Caco-2 (cell line): Measurements from ENCODE around the gene KIFC3. TPM values are rescaled to one million over a fixed set of nuclear protein-coding genes. Genes with fewer than 3 reads are reported as not detected.

Source experiments
- BruUV-seq: library from RNA; stranded (reverse); fragments of 400-500 nt; replicated peaks from 2 replicates; lab custom pipeline; 2021; lab: Mats Ljungman, UMichigan
- CTCF ChIA-PET: fragments of 300-600 bp; sonication (Branson Sonifier 250); formaldehyde crosslinking; loops from one replicate; lab custom pipeline; 2022; ENCODE audit warnings: antibody characterized with exemption; lab: Charles Lee
- POLR2A ChIA-PET: fragments of 300-600 bp; sonication (Branson Sonifier 250); formaldehyde crosslinking; loops from one replicate; lab custom pipeline; 2022; ENCODE audit warnings: antibody characterized with exemption; lab: Charles Lee
- DNase-seq, 2 experiments: peaks; one replicate each; pipeline versions ENCODE4 v3.0.0 to v3.0.0-alpha.2; 2020 to 2022
- H3K27me3 ChIP-seq: replicated peaks from 2 replicates; pipeline ENCODE4 v1.6.0; 2011; ENCODE audit warnings: low read length; ENCODE audit not compliant: control insufficient read depth, insufficient read depth
- H3K36me3 ChIP-seq: 2 replicates; pipeline ENCODE4 v1.5.1; 2011; ENCODE audit warnings: low read length; ENCODE audit not compliant: control insufficient read depth, insufficient read depth
- H3K4me1 ChIP-seq: fragments of 250-450 bp; sonication (Bioruptor Pico); 2 replicates; pipeline ENCODE4 v1.5.1; 2020; ENCODE audit warnings: mild to moderate bottlenecking
- H3K4me3 ChIP-seq: 2 replicates; pipeline ENCODE4 v1.5.1; 2011; ENCODE audit warnings: low read depth, mild to moderate bottlenecking, control low read depth, low read length
- H3K9me3 ChIP-seq: fragments of 250-450 bp; sonication (Bioruptor Pico); 2 replicates; pipeline ENCODE4 v1.5.1; 2020; ENCODE audit warnings: mild to moderate bottlenecking, moderate library complexity
- H3K27ac Mint-ChIP-seq: one replicate; pipeline ENCODE4 v1.8.0; 2022; ENCODE audit warnings: mixed read lengths; ENCODE audit not compliant: unreplicated experiment
- H3K27me3 Mint-ChIP-seq: one replicate; pipeline ENCODE4 v1.8.0; 2022; ENCODE audit warnings: mixed read lengths; ENCODE audit not compliant: insufficient read depth, unreplicated experiment
- H3K36me3 Mint-ChIP-seq: one replicate; pipeline ENCODE4 v1.8.0; 2022; ENCODE audit warnings: mild to moderate bottlenecking, mixed read lengths; ENCODE audit not compliant: insufficient read depth, unreplicated experiment
- H3K4me1 Mint-ChIP-seq: one replicate; pipeline ENCODE4 v1.8.0; 2022; ENCODE audit warnings: low read depth, mixed read lengths; ENCODE audit not compliant: unreplicated experiment
- H3K4me3 Mint-ChIP-seq: one replicate; pipeline ENCODE4 v1.8.0; 2022; ENCODE audit warnings: mild to moderate bottlenecking, moderate library complexity, mixed read lengths; ENCODE audit not compliant: unreplicated experiment
- H3K9me3 Mint-ChIP-seq: one replicate; pipeline ENCODE4 v1.8.0; 2022; ENCODE audit warnings: mixed read lengths; ENCODE audit not compliant: unreplicated experiment
- intact Hi-C: fragments of 100-400 bp; cut with micrococcal nuclease; formaldehyde crosslinking; loops from one replicate; pipeline ENCODE4 v1.10.0; 2022; ENCODE audit not compliant: unreplicated experiment
- total RNA-seq: library from RNA; stranded (reverse); gene quantifications from 2 replicates; pipeline ENCODE4 v1.2.3, GENCODE V29; 2022
- TF ChIP-seq, protein P1 (sequence below), 2 experiments: fragments of 200-600 bp in 1 of 2; IDR thresholded peaks; 1 replicate in 1 of 2; 2 replicates in 1 of 2; pipeline versions ENCODE4 v1.5.1 to v1.8.0; 2011 to 2022; ENCODE audit warnings: antibody characterized with exemption in 1 of 2, control low read depth in 1 of 2, inconsistent platforms in 1 of 2, low read depth in 1 of 2, low read length in 1 of 2, mild to moderate bottlenecking in 1 of 2, moderate library complexity in 1 of 2; ENCODE audit not compliant: insufficient read depth in 1 of 2, severe bottlenecking in 1 of 2, unreplicated experiment in 1 of 2

Gene KIFC3
- total RNA-seq, 1 experiment from 2014 or later, result 103 TPM

DNA sequence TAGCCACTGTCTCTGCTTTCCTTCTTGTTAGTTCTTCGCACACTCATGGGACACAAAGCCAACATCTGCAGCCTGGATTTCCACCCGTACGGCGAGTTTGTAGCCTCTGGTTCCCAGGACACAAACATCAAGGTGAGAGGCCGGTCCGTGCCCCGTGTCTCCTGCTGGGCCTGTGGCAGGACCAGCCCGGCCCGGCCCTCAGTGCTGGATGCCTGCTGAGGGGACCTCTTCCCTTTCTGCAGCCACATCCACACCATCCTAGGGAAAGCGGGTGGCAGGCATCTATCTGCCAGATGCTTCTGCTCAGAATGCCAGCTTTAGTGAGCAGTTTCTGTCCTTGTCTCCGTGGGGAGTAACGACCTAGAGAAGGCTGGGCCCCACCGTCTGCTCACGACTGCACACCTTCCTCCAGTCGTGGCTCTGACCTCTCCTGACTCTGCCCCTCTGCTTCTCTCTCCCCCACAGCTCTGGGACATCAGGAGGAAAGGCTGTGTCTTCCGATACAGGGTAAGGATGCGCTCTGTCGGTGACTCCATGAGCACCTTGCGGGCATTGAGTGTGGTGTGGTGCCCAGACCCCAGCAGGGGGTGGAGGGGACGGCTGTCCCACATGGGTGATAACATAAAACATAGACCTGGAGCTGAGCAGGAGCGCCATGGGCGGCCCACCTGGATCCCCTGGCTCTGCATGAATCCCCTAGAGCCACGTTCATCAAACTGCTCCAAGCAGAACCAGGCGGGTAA lies 51.3 kb downstream of the KIFC3 start:
- Histone ChIP-seq H3K4me3 (no peak overlapping the region), H3K36me3 (no peaks in the 10 kb centered on the region; the same call in 1 of the 2 replicates), H3K4me1 (peaks cover 4% of the 10 kb centered on the region; the same call in 1 of the 2 replicates), H3K9me3 (no peaks in the 10 kb centered on the region), H3K27me3 (no peaks in the 10 kb centered on the region)
- Mint-ChIP-seq H3K4me3 (no peak overlapping the region), H3K4me1 (peaks cover 7% of the 10 kb centered on the region), H3K36me3 (peaks cover 25% of the 10 kb centered on the region), H3K27ac (no peak overlapping the region), H3K27me3 (no peaks in the 10 kb centered on the region), H3K9me3 (no peaks in the 10 kb centered on the region)
- ChIA-PET CTCF (no interaction called here), POLR2A (interaction anchor here (0.5 kb wide), 1 partner anchor 112 kb away, joined by 8 read pairs; no protein-coding TSS in a partner anchor)
- TF ChIP-seq, protein P1, sequence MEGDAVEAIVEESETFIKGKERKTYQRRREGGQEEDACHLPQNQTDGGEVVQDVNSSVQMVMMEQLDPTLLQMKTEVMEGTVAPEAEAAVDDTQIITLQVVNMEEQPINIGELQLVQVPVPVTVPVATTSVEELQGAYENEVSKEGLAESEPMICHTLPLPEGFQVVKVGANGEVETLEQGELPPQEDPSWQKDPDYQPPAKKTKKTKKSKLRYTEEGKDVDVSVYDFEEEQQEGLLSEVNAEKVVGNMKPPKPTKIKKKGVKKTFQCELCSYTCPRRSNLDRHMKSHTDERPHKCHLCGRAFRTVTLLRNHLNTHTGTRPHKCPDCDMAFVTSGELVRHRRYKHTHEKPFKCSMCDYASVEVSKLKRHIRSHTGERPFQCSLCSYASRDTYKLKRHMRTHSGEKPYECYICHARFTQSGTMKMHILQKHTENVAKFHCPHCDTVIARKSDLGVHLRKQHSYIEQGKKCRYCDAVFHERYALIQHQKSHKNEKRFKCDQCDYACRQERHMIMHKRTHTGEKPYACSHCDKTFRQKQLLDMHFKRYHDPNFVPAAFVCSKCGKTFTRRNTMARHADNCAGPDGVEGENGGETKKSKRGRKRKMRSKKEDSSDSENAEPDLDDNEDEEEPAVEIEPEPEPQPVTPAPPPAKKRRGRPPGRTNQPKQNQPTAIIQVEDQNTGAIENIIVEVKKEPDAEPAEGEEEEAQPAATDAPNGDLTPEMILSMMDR (IDR thresholded peaks at IDR 0.05; ENCODE audit: insufficient read depth in 1 of 2, low read depth in 1 of 2, low read length in 1 of 2, severe bottlenecking in 1 of 2, unreplicated experiment in 1 of 2), result no peak
- intact Hi-C loops, result no loop called here
- no peak for DNase-seq
- BruUV-seq, result no TSS peak

DNA sequence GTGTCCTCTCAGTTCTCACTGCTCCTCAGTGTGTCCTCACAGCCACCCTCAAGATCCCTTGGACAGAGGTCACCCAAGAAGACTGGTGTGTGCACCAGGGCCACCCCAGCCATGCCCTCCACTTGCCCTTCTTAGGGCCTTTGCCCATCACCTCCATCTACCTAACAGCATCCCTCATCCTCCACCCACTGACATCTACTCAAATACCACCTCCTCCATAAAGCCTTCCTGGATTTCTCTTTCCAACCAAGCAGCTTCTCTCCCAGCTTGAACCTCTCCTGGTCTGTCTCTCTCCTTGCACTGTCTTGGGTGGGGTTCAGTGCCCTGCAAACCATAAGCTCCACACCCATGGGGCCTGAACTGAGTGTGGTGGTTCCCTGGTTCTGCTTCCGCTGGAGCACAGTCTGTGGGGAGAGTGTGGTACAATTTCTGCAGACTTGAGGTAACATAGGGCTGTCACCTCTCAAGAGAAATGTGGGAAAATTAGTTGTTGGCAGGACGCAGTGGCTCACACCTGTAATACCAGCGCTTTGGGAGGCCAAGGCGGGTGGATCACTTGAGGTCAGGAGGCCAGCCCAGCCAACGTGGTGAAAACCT lies 52.3 kb downstream of the KIFC3 start:
- Histone ChIP-seq H3K36me3 (no peaks in the 10 kb centered on the region), H3K27me3 (no peaks in the 10 kb centered on the region), H3K4me3 (no peak overlapping the region), H3K9me3 (no peaks in the 10 kb centered on the region), H3K4me1 (peaks cover 4% of the 10 kb centered on the region; the same call in 1 of the 2 replicates)
- Mint-ChIP-seq H3K4me1 (peaks cover 7% of the 10 kb centered on the region), H3K9me3 (no peaks in the 10 kb centered on the region), H3K4me3 (no peak overlapping the region), H3K27me3 (no peaks in the 10 kb centered on the region), H3K36me3 (peaks cover 19% of the 10 kb centered on the region), H3K27ac (no peak overlapping the region)
- TF ChIP-seq, protein P1 (IDR thresholded peaks at IDR 0.05; ENCODE audit: insufficient read depth in 1 of 2, low read depth in 1 of 2, low read length in 1 of 2, severe bottlenecking in 1 of 2, unreplicated experiment in 1 of 2), result no peak
- intact Hi-C loops, result no loop called here
- ChIA-PET CTCF (no interaction called here), POLR2A (no interaction called here)
- no peak for DNase-seq
- no TSS peak for BruUV-seq

DNA sequence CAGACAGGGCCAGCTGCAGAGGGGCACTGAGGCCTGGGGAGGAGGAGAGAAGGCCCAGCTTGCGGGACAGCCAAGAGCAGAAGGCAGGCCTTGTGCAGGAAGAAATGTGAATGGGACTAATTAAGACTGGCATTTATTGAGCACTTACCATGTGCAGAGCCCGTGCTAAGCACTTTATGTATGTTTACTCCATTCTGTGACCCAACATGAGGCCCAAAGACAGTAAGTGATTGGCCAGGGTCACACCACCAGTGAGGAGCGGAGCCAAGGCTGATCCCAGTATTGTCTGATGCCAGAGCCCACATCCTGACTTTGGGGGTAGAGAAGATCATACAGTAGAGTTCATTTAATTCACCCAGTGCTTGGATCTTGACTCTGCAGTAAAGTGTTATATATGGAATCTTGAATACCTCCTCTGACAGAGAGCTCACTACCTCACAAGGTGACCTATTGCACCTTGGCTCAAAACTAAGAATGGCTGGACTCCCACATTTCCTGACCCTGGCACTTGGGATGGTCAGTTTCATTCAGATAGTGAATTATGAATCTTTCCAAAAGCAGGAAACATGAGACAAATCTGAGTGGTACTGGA lies 53.1 kb downstream of the KIFC3 start:
- H3K9me3 Mint-ChIP-seq, result no peaks in the 10 kb centered on the region
- intact Hi-C loops, result no loop called here
- H3K36me3 Mint-ChIP-seq, result peaks cover 12% of the 10 kb centered on the region
- no TSS peak for BruUV-seq
- Histone ChIP-seq H3K9me3 (no peaks in the 10 kb centered on the region), H3K4me1 (peaks cover 4% of the 10 kb centered on the region; the same call in 1 of the 2 replicates), H3K36me3 (no peaks in the 10 kb centered on the region), H3K4me3 (no peak overlapping the region), H3K27me3 (no peaks in the 10 kb centered on the region)
- TF ChIP-seq, protein P1 (IDR thresholded peaks at IDR 0.05; ENCODE audit: insufficient read depth in 1 of 2, low read depth in 1 of 2, low read length in 1 of 2, severe bottlenecking in 1 of 2, unreplicated experiment in 1 of 2), result no peak
- no peak overlapping the region for H3K27ac Mint-ChIP-seq
- no peaks in the 10 kb centered on the region for H3K27me3 Mint-ChIP-seq
- ChIA-PET POLR2A (interaction anchor here (1.7 kb wide), 1 partner anchor 14 kb away, joined by 7 read pairs; the partner anchor contains the start of gene KATNB1), CTCF (interaction anchor here (0.5 to 1.9 kb wide), 2 partner anchors 13 to 134 kb away, joined by 3 to 9 read pairs; partner anchors contain the start of gene KATNB1)
- no peak for DNase-seq
- peaks cover 4% of the 10 kb centered on the region for H3K4me1 Mint-ChIP-seq
- H3K4me3 Mint-ChIP-seq, result no peak overlapping the region
